ENCODE measurements around the gene TNF.

GRCh38 chr6:31617010-31617409, 41.6 kb downstream of the TNF start:
- no peak for TF ChIP-seq CTCF (conservative IDR thresholded peaks at IDR 0.05 in 1 of 2, IDR thresholded peaks at IDR 0.05 in 1 of 2; ENCODE audit: low read depth in 1 of 2, low read length in 2 of 2)
- TF ChIP-seq EZH2 (IDR thresholded peaks at IDR 0.05; ENCODE audit: low read length, missing control alignments): no peak

Measured in fibroblast of lung (primary cell).